Measurements from ENCODE around the gene UGDH.
"Not testable (repeated sequence)": the region's sequence is repeated elsewhere in the genome, so short reads cannot be mapped to it uniquely, and the experiment has no call there.

Gene UGDH

DNA sequence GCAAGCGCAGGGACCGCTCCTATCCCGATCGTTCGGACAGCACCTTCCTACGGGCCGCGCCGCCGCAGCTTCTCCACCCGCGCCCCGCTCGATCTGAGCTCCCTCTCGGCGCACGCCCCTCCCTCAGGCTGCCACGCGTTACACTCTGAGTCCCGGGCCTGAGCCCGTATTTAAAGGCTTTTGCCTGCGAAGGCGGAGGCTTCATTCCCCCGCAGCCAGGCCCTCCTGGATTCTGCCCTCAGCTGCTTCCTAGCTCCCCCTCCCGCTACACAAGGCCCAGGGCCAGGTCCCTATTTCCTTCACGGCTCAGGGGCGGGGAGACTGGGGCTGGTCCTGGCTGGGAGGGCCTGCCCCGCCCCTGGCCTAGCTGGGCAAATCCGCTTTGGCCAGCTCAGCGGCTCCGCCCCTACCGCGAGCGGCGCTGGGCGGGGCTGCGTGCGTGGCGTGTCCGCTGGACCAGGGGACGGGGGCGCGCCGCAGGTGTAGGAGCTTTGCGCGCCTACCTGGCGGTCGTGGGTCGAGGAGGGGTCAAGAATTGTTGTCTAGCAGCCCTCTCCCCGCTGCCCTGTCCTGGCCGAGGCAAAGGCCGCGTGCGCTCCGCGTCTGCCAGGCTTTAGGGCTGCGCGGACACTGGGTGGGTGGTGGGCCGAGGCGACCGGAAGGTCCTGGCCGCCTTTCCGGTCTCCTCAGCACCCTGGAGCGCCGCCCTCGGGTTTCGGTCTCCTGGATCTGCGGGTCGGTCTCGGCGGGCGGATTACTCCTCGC is at the start of gene UGDH:
Gene UGDH (minus strand): TSS at position 144 of the 765 bp plus-strand sequence. CDS start 5,927 bp downstream, outside the sequence.
- peak; percentile 97 for DNase-seq

DNA sequence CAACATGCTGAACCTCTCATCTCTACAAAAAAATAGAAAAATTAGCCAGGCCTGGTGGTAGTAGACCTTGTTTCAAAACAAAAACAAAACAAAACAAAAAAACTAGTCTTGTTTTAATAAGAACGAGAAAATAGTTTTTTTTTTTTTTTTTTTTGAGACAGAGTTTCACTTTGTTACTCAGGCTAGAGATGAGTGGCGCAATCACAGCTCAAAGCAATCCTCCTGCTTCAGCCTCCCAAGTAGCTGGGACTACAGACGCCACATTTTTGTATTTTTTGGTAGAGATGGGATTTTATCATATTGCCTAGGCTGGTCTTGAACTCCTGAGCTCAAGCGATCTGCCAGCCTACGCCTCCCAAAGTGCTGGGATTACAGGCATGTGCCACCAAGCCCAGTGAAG is 47.7 kb upstream of the UGDH start:
- no peak for DNase-seq

- DNase-seq: no peak
Measured at GRCh38 chr4:39571504-39571903, 44.3 kb upstream of the UGDH start.

GRCh38 chr4:39571054-39571453 is 43.8 kb upstream of the UGDH start:
- DNase-seq: no peak

DNA sequence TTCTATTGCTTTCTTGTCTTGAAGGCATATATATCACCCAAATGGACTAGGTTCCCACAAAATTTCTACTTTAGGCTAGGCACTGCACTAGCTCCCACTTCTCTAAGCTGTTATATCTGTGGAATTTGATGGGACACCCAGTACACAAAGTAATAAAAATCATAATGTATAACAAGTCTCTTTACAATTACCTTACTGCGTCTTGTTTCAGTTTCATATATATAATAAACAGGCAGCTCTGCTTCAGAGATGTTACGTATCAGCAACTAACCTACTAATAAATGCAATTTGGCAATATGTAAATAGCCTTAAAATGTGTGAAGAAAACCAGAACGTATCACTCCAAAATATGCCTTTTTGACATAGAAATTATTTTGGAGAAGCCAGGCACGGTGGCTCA is 42.0 kb upstream of the UGDH start:
- DNase-seq: no peak

DNA sequence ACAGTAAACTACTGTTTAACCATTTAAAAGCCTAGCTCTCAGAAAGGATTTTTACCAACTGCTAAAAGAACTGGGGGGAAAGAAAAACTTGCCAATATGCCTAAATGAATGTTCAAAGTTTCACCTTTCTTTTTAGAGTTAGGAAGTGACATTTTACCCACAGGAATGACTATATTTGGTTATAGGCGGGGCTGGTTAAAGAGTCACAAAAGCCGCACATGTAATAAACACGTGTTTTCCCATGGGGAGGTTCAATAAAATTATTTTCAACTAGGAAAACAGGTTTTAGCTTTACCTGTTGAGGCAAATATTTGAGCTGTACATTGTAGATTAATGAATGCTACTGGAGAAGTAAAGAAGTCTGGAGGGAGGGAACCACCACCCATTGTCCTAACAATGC is 41.6 kb upstream of the UGDH start:
- no peak for DNase-seq

DNA sequence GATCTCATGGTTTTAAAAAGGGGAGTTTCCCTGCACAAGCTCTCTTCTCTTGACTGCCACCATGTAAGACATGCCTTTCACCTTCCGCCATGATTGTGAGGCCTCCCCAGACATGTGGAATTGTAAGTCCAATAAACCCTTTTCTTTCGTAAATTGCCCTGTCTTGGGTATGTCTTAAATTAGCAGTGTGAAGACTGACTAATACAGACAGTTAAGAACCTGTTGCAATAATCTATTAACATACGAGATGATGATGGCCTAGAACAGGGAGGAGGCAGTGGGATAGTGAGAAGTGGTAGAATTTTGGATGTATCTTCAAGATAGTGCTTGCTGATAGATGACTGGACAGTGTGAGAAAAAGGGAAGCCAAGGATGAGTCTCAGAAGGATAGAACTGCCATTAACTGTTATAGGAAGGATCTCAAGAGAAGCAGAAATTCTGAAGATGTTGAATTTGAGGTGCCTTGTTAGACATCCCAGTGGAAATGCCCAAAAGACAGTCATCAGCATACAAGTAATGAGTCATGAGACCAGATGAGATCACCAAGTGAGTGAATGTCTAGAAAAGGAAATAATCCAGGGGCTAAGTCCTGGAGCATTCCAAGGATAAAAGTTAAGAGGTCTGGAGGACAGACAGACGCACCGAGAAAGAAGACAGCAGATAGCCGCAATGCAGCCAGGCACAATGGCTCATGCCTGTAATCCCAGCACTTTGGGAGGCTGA is 38.8 kb upstream of the UGDH start:
- DNase-seq: no peak

DNA sequence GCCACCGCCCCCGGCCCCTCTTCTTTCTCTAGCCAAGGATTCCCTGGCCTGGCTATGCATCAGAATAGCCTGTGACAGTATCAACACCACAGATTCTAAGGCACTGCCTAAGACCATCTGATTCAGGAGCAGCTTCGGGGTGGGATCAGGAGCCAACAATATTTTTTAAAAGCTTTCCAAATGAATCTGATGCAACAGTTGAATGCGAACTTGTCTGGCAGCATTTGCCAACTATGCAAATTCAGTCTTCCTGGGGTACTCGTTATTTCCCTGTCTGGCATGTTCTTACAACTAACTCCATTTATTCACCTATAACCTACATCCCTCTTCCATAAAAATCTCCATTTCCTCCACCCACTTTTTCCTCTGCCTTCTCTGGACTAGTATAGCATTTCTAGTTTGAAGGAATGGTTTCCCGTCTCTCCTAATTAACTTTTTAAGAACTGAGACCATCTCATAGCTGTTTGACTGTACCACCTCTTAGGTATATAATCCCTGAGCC is 36.2 kb upstream of the UGDH start:
- DNase-seq: peak; percentile 60

DNA sequence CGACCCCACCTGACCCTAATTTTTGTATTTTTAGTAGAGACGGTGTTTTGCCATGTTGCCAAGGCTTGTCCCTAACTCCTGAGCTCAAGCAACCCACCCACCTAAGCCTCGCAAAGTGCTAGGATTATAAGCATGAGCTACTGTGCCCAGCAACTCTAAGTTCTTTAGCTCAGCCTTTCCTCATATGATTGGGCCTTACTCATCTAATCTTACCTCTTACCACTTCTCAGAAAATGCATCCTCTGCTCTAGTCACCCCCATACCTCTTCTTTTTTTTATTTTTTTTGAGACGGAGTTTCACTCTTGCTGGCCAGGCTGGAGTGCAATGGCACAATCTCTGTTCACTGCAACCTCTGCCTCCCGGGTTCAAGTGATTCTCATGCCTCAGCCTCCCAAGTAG is 35.6 kb upstream of the UGDH start:
- no peak for DNase-seq

DNA sequence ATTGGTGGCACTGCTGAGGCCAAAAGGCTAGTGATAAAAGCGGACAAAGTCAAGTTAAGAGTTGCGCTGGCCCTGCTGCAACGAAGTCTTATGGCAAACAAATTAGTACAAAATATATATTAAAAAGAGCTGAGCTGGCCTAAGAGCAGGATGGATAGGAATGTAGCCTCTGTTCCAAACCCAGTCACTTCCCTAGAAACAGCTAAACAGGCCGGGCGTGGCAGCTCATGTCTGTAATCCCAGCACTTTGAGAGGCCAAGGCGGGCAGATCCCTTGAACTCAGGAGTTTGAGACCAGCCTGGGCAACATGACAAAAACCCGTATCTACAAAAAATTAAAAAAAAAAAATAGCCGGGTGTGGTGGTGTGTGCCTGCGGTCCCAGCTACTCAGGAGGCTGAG is 32.4 kb upstream of the UGDH start:
- DNase-seq: no peak

- no peak for DNase-seq
Measured at GRCh38 chr4:39555472-39555871, 28.2 kb upstream of the UGDH start.

DNA sequence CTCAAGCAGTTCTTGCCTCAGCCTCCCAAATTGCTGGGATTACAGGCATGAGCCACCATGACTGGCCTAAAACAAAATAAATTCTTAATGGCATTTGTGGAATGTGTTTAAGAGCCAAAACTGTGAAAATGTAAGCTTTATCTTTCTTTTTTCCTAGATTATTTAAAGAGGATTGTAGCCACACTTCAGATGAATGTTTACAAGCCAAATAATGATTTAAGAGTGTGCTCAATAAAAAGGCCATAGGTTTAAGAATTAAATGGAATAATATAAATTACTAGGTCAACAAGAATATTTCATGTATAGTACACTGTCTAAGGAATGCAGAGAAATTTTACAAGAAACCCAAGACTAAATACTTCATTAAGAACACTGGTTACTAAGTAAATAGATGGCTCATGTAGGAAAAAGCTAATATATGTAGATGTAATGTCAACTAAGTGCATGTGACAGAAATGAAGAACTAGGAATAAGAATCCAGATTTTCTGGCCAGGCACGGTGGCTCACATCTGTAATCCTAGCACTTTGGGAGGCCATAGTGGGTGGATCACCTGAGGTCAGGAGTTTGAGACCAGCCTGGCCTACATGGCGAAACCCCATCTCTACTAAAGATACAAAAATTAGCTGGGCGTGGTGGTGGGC is 21.3 kb upstream of the UGDH start:
- DNase-seq: no peak

GRCh38 chr4:39544580-39545315 is 17.5 kb upstream of the UGDH start:
- peak; percentile 66 for DNase-seq

DNA sequence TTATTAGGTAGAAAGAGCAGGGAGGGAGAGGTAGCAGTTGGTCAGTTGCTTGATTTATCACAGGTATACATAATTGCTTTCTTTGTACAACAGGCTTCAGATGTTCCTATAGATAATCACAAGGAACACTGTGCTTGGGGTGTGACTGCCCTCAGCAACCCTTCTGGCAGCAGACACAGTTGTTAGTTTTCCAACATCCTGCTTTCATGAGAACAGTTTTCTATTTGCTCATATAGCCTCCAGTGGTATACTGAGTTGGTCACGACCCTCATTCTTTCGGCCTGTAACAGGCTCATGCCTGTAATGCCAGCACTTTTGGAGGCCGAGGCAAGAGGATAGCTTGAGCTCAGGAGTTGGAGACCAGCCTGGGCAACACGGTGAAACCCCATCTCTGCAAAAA is 16.8 kb upstream of the UGDH start:
- DNase-seq: not testable (repeated sequence)

- DNase-seq: peak; percentile 66
Measured at GRCh38 chr4:39543034-39543433, 15.8 kb upstream of the UGDH start.

- DNase-seq: peak; percentile 66
Measured at GRCh38 chr4:39542611-39543012, 15.4 kb upstream of the UGDH start.

- DNase-seq: no peak
Measured at GRCh38 chr4:39541987-39542610, 14.9 kb upstream of the UGDH start.

DNA sequence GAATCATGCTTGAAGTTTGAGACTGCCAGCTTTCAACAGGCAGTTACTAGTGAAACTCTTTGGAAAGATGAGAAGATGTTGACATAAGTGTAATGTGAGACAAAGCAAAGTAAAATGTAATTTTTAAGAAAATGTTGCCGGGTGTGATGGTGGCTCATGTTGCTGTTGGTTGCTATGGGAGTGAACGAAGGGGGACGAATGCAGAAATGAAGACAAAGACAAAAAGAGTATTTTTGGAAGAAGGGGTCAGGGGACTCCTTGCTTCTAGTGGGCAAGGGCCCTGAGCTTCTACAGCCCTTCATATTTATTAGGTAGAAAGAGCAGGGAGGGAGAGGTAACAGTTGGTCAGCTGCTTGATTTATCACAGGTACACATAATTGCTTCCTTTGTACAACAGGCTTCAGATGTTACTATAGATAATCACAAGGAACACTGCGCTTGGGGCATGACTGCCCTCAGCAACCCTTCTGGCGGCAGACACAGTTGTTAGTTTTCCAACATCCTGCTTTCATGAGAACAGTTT is 11.9 kb upstream of the UGDH start:
- peak; percentile 44 for DNase-seq

- no peak for DNase-seq
Measured at GRCh38 chr4:39533541-39533940, 6.3 kb upstream of the UGDH start.

DNA sequence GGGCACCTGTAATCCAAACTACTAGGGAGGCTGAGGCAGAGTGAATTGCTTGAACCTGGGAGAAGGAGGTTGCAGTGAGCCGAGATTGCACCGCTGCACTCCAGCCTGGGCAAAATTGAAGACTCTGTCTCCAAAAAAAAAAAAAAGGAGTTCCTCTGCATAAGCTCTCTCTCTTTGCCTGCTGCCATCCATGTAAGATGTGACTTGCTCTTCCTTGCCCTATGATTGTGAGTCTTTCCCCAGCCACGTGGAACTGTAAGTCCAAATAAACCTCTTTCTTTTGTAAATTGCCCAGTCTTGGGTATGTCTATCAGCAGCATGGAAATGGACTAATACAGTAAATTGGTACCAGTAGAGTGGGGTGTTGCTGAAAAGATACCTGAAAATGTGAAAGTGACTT is 5.0 kb upstream of the UGDH start:
- DNase-seq: not testable (repeated sequence)

DNA sequence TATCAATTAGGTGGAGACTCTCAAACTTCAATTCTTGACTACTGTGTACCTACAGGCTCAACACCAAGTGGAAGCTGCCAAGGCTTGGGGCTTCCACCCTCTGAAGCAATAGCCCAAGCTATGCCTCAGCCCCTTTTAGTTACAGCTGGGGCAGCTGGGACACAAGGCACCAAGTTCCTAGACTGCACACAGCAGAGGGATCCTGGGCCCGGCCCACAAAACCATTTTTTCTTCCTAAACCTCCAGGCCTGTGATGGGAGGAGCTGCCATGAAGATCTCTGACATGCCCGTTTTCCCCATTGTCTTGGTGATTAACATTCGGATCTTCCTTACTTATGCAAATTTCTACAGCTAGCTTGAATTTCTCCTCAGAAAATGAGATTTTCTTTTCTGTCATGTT is 3.4 kb upstream of the UGDH start:
- no peak for DNase-seq

- no peak for DNase-seq
Measured at GRCh38 chr4:39529534-39529933, 2.3 kb upstream of the UGDH start.
